Hepatocyte (in vitro differentiated cells): ENCODE results near the gene FLT4. TPM values are rescaled to one million over a fixed set of nuclear protein-coding genes. Genes with fewer than 3 reads are reported as not detected.

ENCODE experiments used
- DNase-seq: peaks from one replicate; pipeline ENCODE4 v3.0.0-alpha.2; 2016; ENCODE audit warnings: low spot score
- H2AFZ ChIP-seq: fragments of 200-600 bp; sonication (generic); 2 replicates; pipeline ENCODE4 v1.6.0; 2016; ENCODE audit warnings: antibody characterized with exemption, mild to moderate bottlenecking
- H3K27ac ChIP-seq: fragments of 200-600 bp; sonication (generic); 2 replicates; pipeline ENCODE4 v1.5.1; 2016; ENCODE audit warnings: mild to moderate bottlenecking
- H3K27me3 ChIP-seq: fragments of 200-600 bp; sonication (generic); 2 replicates; pipeline ENCODE4 v1.6.1; 2016
- H3K36me3 ChIP-seq: fragments of 200-600 bp; sonication (generic); replicated peaks from 2 replicates; pipeline ENCODE4 v1.5.1; 2016; ENCODE audit warnings: low read depth; ENCODE audit not compliant: insufficient read depth
- H3K4me1 ChIP-seq: fragments of 200-600 bp; sonication (generic); 2 replicates; pipeline ENCODE4 v1.5.1; 2016; ENCODE audit warnings: mild to moderate bottlenecking, moderate library complexity; ENCODE audit not compliant: insufficient read depth
- H3K4me2 ChIP-seq: fragments of 200-600 bp; sonication (generic); 2 replicates; pipeline ENCODE4 v1.6.0; 2016
- H3K4me3 ChIP-seq: fragments of 200-600 bp; sonication (generic); 2 replicates; pipeline ENCODE4 v1.5.1; 2016; ENCODE audit warnings: mild to moderate bottlenecking
- H3K79me2 ChIP-seq: fragments of 200-600 bp; sonication (generic); 2 replicates; pipeline ENCODE4 v1.6.0; 2017; ENCODE audit warnings: mild to moderate bottlenecking
- H3K9me2 ChIP-seq: fragments of 200-600 bp; sonication (generic); replicated peaks from 2 replicates; pipeline ENCODE4 v1.6.0; 2017; ENCODE audit warnings: mild to moderate bottlenecking; ENCODE audit not compliant: insufficient read depth
- H3K9me3 ChIP-seq: fragments of 200-600 bp; sonication (generic); 2 replicates; pipeline ENCODE4 v1.5.1; 2016; ENCODE audit warnings: low read depth, mild to moderate bottlenecking
- H4K20me1 ChIP-seq: fragments of 200-600 bp; sonication (generic); 2 replicates; pipeline ENCODE4 v1.6.0; 2016; ENCODE audit warnings: mild to moderate bottlenecking; ENCODE audit not compliant: insufficient read depth, poor library complexity, severe bottlenecking
- EZH2 ChIP-seq: fragments of 200-600 bp; sonication (generic); IDR thresholded peaks from 2 replicates; pipeline ENCODE4 v1.6.1; 2016; ENCODE audit warnings: antibody characterized with exemption, mild to moderate bottlenecking, borderline replicate concordance
- EZH2phosphoT487 ChIP-seq: fragments of 200-600 bp; sonication (generic); IDR thresholded peaks from one replicate; pipeline ENCODE4 v1.6.1; 2018; ENCODE audit warnings: antibody characterized with exemption, mild to moderate bottlenecking, low read depth, moderate library complexity; ENCODE audit not compliant: unreplicated experiment, severe bottlenecking
- WGBS: methylation state at CpG from one replicate; pipeline ENCODE4 v1.1.6; 2016; ENCODE audit warnings: low lambda C conversion rate; ENCODE audit errors: missing lambda C conversion rate; 5-methylcytosine and 5-hydroxymethylcytosine counted together
- polyA plus RNA-seq: library from polyadenylated mRNA; unstranded; fragments of >200 nt; fragmentation: Nextera tagmentation; extraction: Ambion mirVana; gene quantifications from 2 replicates; pipeline ENCODE4 v1.2.1, GENCODE V29; 2016
- total RNA-seq: library from RNA; depleted of rRNA; stranded (reverse); fragments of >200 nt; gene quantifications from 2 replicates; pipeline ENCODE4 v1.2.3, GENCODE V29; 2014
- TF ChIP-seq, protein P1 (sequence below): fragments of 200-600 bp; sonication (generic); IDR thresholded peaks from 2 replicates; pipeline ENCODE4 v1.5.1; 2016; ENCODE audit warnings: antibody characterized with exemption, mild to moderate bottlenecking; ENCODE audit not compliant: poor library complexity

The FLT4 gene
- total and polyA plus RNA-seq, 2 experiments from 2014 or later = 0.83 to 0.90 TPM

DNA sequence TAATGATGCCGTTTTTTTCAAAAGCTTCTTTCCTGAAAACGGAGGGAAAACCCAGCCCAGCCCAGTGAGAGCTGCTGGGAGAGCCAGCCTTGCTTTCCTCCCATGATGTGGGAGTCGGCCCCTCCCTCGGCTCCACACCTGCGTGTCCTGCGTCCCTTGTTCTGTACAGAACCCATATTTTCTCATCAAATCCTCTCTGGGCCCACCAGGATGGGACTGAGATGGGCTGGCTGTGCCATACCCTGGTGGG lies 8.9 kb downstream of the FLT4 start:
- H3K9me2 ChIP-seq = no peaks in the 10 kb centered on the region
- DNase-seq = no peak
- WGBS = 89% methylated on average over 6 of the region's 6 CpGs
- H3K9me3 ChIP-seq = no peaks in the 10 kb centered on the region
- H3K79me2 ChIP-seq = no peaks in the 10 kb centered on the region
- no peaks in the 10 kb centered on the region for H3K36me3 ChIP-seq
- H3K27ac ChIP-seq = no peak overlapping the region
- H2AFZ ChIP-seq = no peak overlapping the region
- no peak overlapping the region for H3K4me3 ChIP-seq
- H3K4me1 ChIP-seq = no peaks in the 10 kb centered on the region
- TF ChIP-seq, protein P1, sequence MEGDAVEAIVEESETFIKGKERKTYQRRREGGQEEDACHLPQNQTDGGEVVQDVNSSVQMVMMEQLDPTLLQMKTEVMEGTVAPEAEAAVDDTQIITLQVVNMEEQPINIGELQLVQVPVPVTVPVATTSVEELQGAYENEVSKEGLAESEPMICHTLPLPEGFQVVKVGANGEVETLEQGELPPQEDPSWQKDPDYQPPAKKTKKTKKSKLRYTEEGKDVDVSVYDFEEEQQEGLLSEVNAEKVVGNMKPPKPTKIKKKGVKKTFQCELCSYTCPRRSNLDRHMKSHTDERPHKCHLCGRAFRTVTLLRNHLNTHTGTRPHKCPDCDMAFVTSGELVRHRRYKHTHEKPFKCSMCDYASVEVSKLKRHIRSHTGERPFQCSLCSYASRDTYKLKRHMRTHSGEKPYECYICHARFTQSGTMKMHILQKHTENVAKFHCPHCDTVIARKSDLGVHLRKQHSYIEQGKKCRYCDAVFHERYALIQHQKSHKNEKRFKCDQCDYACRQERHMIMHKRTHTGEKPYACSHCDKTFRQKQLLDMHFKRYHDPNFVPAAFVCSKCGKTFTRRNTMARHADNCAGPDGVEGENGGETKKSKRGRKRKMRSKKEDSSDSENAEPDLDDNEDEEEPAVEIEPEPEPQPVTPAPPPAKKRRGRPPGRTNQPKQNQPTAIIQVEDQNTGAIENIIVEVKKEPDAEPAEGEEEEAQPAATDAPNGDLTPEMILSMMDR = no peak
- TF ChIP-seq EZH2 = no peak
- no peak for TF ChIP-seq EZH2phosphoT487
- no peaks in the 10 kb centered on the region for H4K20me1 ChIP-seq
- peaks cover 1% of the 10 kb centered on the region for H3K27me3 ChIP-seq
- no peak overlapping the region for H3K4me2 ChIP-seq

DNA sequence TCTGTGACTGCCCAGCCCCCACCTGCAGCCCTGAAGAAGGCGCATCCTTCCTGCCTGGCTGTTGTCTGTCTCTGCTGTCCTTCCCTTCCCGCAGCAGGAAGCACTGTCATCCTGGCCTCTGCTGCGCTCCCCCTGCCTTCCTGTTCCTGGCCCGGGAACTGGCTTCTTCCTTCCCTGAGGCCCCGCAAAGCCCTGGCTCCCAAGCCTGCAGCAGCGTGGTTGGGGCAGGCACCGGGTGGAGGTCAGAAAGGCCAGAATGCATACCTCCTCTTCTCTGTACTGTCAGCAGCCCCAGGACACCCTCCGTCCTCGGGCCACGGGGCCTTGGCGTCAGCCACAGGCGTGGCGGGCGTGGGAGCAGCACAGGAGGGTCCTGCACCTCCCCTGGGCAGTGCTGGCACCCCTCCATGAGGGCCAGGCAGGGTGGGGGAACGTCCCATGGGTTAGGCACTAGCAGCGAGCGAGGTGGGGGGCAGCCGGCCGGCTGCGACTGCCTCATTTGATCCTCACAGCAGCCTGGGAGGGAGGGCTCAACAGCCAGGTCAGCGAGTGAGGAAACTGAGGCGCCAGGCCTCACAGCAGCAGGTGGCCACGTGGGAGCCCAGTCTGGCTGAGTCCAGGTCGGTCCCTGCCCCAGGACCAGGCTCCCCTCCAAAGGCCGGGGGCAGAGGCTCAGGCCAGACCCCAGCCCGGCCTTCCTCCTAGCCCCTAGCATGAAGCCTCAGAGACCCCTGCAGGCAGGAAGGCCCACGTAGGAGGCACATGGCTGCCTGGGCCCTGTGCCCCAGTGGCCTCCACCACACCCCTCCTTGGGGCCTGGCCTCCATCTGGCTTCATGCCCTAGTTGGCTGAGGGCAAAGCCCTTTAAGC lies 9.4 kb downstream of the FLT4 start:
- no peak overlapping the region for H2AFZ ChIP-seq
- no peaks in the 10 kb centered on the region for H3K4me1 ChIP-seq
- H3K27ac ChIP-seq = no peak overlapping the region
- WGBS = 87% methylated on average over 26 of the region's 27 CpGs
- H3K27me3 ChIP-seq = no peaks in the 10 kb centered on the region
- no peaks in the 10 kb centered on the region for H3K79me2 ChIP-seq
- no peaks in the 10 kb centered on the region for H3K9me2 ChIP-seq
- no peak overlapping the region for H3K4me2 ChIP-seq
- H3K9me3 ChIP-seq = no peaks in the 10 kb centered on the region
- DNase-seq = no peak
- no peak overlapping the region for H3K4me3 ChIP-seq
- H3K36me3 ChIP-seq = no peaks in the 10 kb centered on the region
- no peaks in the 10 kb centered on the region for H4K20me1 ChIP-seq
- TF ChIP-seq, protein P1 = no peak
- no peak for TF ChIP-seq EZH2phosphoT487
- TF ChIP-seq EZH2 = no peak

DNA sequence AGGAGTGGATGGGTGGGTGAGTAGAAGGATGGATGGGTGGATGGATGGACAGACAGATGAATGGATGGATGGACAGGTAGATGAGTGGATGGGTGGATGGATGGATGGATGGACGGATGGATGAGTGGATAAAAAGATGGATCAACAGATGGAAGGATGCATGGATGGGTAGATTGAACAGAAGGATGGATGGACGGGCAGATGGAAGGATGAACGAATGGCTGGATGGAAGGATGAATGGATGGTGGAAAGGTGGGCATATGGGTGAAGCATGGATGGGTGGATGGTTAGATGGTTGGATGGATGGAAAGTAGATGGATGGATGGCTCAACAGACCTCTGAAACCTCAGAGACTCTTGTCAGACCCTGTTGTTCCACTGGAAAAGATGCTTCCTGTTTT lies 10.1 kb downstream of the FLT4 start:
- TF ChIP-seq, protein P1 = no peak
- TF ChIP-seq EZH2 (no peak), EZH2phosphoT487 (no peak)
- no peak overlapping the region for H3K4me2 ChIP-seq

More for the DNA sequence above, 10.1 kb downstream of the FLT4 start:
- Histone ChIP-seq H3K27ac (no peak overlapping the region), H3K36me3 (no peaks in the 10 kb centered on the region), H3K4me3 (no peak overlapping the region), H3K79me2 (no peaks in the 10 kb centered on the region), H3K9me3 (no peaks in the 10 kb centered on the region), H3K9me2 (no peaks in the 10 kb centered on the region), H4K20me1 (no peaks in the 10 kb centered on the region), H3K4me1 (no peaks in the 10 kb centered on the region), H2AFZ (no peak overlapping the region), H3K27me3 (no peaks in the 10 kb centered on the region)
- WGBS = 89% methylated on average over 3 of the region's 3 CpGs
- DNase-seq = no peak
